Hypothalamus (tissue), 51 donors: ENCODE data around the gene SPANXN5.
"Not testable (repeated sequence)": the region's sequence is repeated elsewhere in the genome, so short reads cannot be mapped to it uniquely, and the experiment has no call there.

Source experiments
- DNase-seq, 51 donors: peaks; one replicate each; lab custom pipeline; 2025; lab: John Stamatoyannopoulos, UW

Gene SPANXN5

GRCh38 chrX:52797327-52797726 lies at the start of gene SPANXN5:
Gene SPANXN5, minus strand, starts transcription at chrX:52797427. Its CDS starts 79 bp downstream, at chrX:52797348.
- not testable (repeated sequence) for DNase-seq

GRCh38 chrX:52843619-52844018 lies 46.4 kb upstream of the SPANXN5 start:
- not testable (repeated sequence) for DNase-seq

GRCh38 chrX:52839137-52839536 lies 41.9 kb upstream of the SPANXN5 start:
- no peak for DNase-seq

GRCh38 chrX:52830551-52830950 lies 33.3 kb upstream of the SPANXN5 start:
- DNase-seq: no peak

GRCh38 chrX:52824608-52825007 lies 27.4 kb upstream of the SPANXN5 start:
- no peak for DNase-seq

GRCh38 chrX:52821079-52821760 lies 24.0 kb upstream of the SPANXN5 start:
- DNase-seq: no peak

GRCh38 chrX:52819788-52820187 lies 22.6 kb upstream of the SPANXN5 start:
- no peak for DNase-seq

- DNase-seq: no peak
Observed at GRCh38 chrX:52811065-52811625, 13.9 kb upstream of the SPANXN5 start, which contains the start of gene XAGE5. Gene XAGE5, plus strand, starts transcription at chrX:52811287. Its CDS starts 1,280 bp downstream, at chrX:52812567.

- not testable (repeated sequence) for DNase-seq
Observed at GRCh38 chrX:52804876-52805275, 7.6 kb upstream of the SPANXN5 start.

GRCh38 chrX:52773504-52773903 lies 23.7 kb downstream of the SPANXN5 start:
- DNase-seq: not testable (repeated sequence)

GRCh38 chrX:52765983-52766382 lies 31.2 kb downstream of the SPANXN5 start:
- DNase-seq: not testable (repeated sequence)

- not testable (repeated sequence) for DNase-seq
Observed at GRCh38 chrX:52750952-52751351, 46.3 kb downstream of the SPANXN5 start, which contains the start of gene SSX2B. Gene SSX2B, plus strand, starts transcription at chrX:52751252. Its CDS starts 1,429 bp downstream, at chrX:52752681.
